ENCODE data around the gene PIK3C2G.

- TF ChIP-seq CTCF (IDR thresholded peaks at IDR 0.05; ENCODE audit: low read depth, low read length, poor library complexity, severe bottlenecking) (no peak), EZH2phosphoT487 (IDR thresholded peaks at IDR 0.05; ENCODE audit: borderline replicate concordance, low read length) (no peak)
These were observed 41.6 kb downstream of the PIK3C2G start for GRCh38 chr12:18302809-18303430.
